ENCODE data around the gene RXRB.

RXRB gene

GRCh38 chr6:33217246-33217645, 16.8 kb upstream of the RXRB start:
- TF ChIP-seq TSHZ2 (CRISPR knock-in tag; IDR thresholded peaks at IDR 0.05) (no peak), TCF4 (CRISPR knock-in tag; IDR thresholded peaks at IDR 0.05; ENCODE audit: borderline replicate concordance) (no peak), OSR1 (CRISPR knock-in tag; IDR thresholded peaks at IDR 0.05) (no peak), ARNTL (CRISPR knock-in tag; IDR thresholded peaks at IDR 0.05; ENCODE audit: borderline replicate concordance, low read depth) (no peak), ZC3H10 (CRISPR knock-in tag; IDR thresholded peaks at IDR 0.05) (no peak), CREB5 (CRISPR knock-in tag; IDR thresholded peaks at IDR 0.05; ENCODE audit: low read depth) (no peak), ZNF8 (CRISPR knock-in tag; IDR thresholded peaks at IDR 0.05) (no peak), RARB (CRISPR knock-in tag; IDR thresholded peaks at IDR 0.05) (no peak), ZFP3 (CRISPR knock-in tag; IDR thresholded peaks at IDR 0.05) (no peak), BACH2 (CRISPR knock-in tag; IDR thresholded peaks at IDR 0.05; ENCODE audit: borderline replicate concordance) (no peak), ISL1 (CRISPR knock-in tag; IDR thresholded peaks at IDR 0.05) (no peak), TOX (CRISPR knock-in tag; IDR thresholded peaks at IDR 0.05; ENCODE audit: borderline replicate concordance) (no peak), CSRNP3 (CRISPR knock-in tag; IDR thresholded peaks at IDR 0.05) (no peak), GLIS3 (CRISPR knock-in tag; IDR thresholded peaks at IDR 0.05) (no peak), PATZ1 (CRISPR knock-in tag; IDR thresholded peaks at IDR 0.05; ENCODE audit: borderline replicate concordance) (no peak), ESRRG (CRISPR knock-in tag; IDR thresholded peaks at IDR 0.05) (no peak), POU6F1 (CRISPR knock-in tag; IDR thresholded peaks at IDR 0.05; ENCODE audit: borderline replicate concordance, low read depth) (no peak)
- ATAC-seq: no peak

GRCh38 chr6:33216117-33216649, 15.7 kb upstream of the RXRB start:
- no peak for TF ChIP-seq ZC3H10 (CRISPR knock-in tag; IDR thresholded peaks at IDR 0.05)
- TF ChIP-seq BACH2 (CRISPR knock-in tag; IDR thresholded peaks at IDR 0.05; ENCODE audit: borderline replicate concordance): no peak
- TF ChIP-seq CREB5 (CRISPR knock-in tag; IDR thresholded peaks at IDR 0.05; ENCODE audit: low read depth): no peak
- no peak for TF ChIP-seq ARNTL (CRISPR knock-in tag; IDR thresholded peaks at IDR 0.05; ENCODE audit: borderline replicate concordance, low read depth)
- no peak for TF ChIP-seq OSR1 (CRISPR knock-in tag; IDR thresholded peaks at IDR 0.05)
- no peak for TF ChIP-seq ZFP30 (CRISPR knock-in tag; IDR thresholded peaks at IDR 0.05)
- TF ChIP-seq ZFP3 (CRISPR knock-in tag; IDR thresholded peaks at IDR 0.05): no peak
- no peak for TF ChIP-seq ISL1 (CRISPR knock-in tag; IDR thresholded peaks at IDR 0.05)
- TF ChIP-seq ESRRG (CRISPR knock-in tag; IDR thresholded peaks at IDR 0.05): no peak
- TF ChIP-seq TOX (CRISPR knock-in tag; IDR thresholded peaks at IDR 0.05; ENCODE audit: borderline replicate concordance): no peak
- TF ChIP-seq CSRNP3 (CRISPR knock-in tag; IDR thresholded peaks at IDR 0.05): no peak
- no peak for ATAC-seq

Data from SK-N-SH treated with all-trans-retinoic acid at 6 μM for 48 hours (cell line).